ENCODE results near the gene SEC14L1.

Gene SEC14L1

GRCh38 chr17:77115510-77115909 is 25.3 kb upstream of the SEC14L1 start:
- DNase-seq (ENCODE audit: insufficient read length, low spot score) (no peak), FAIRE-seq (no peak)

- no peak for FAIRE-seq
- no peak for DNase-seq (ENCODE audit: insufficient read length, low spot score)
Observed at GRCh38 chr17:77115947-77116346, 24.8 kb upstream of the SEC14L1 start.

GRCh38 chr17:77116371-77116860 is 24.4 kb upstream of the SEC14L1 start:
- DNase-seq (ENCODE audit: insufficient read length, low spot score) (no peak), FAIRE-seq (no peak)

- no peak for FAIRE-seq
- no peak for DNase-seq (ENCODE audit: insufficient read length, low spot score)
Observed at GRCh38 chr17:77117415-77117814, 23.4 kb upstream of the SEC14L1 start.

- no peak for FAIRE-seq
- DNase-seq (ENCODE audit: insufficient read length, low spot score): no peak
Observed at GRCh38 chr17:77118251-77118928, 22.4 kb upstream of the SEC14L1 start.

- no peak for FAIRE-seq
- no peak for DNase-seq (ENCODE audit: insufficient read length, low spot score)
Observed at GRCh38 chr17:77119668-77120301, 21.0 kb upstream of the SEC14L1 start.

GRCh38 chr17:77120868-77121267 is 19.9 kb upstream of the SEC14L1 start:
- FAIRE-seq: no peak

GRCh38 chr17:77124192-77124889 is 16.4 kb upstream of the SEC14L1 start:
- FAIRE-seq (no peak), DNase-seq (ENCODE audit: insufficient read length, low spot score) (no peak)

More at GRCh38 chr17:77120868-77121267, 19.9 kb upstream of the SEC14L1 start:
- no peak for DNase-seq (ENCODE audit: insufficient read length, low spot score)

GRCh38 chr17:77125432-77125901 is 15.3 kb upstream of the SEC14L1 start:
- FAIRE-seq: no peak

GRCh38 chr17:77126519-77126918 is 14.2 kb upstream of the SEC14L1 start:
- DNase-seq (ENCODE audit: insufficient read length, low spot score) (no peak), FAIRE-seq (no peak)

More at GRCh38 chr17:77125432-77125901, 15.3 kb upstream of the SEC14L1 start:
- DNase-seq (ENCODE audit: insufficient read length, low spot score): no peak

- DNase-seq (ENCODE audit: insufficient read length, low spot score) (no peak), FAIRE-seq (no peak)
Observed at GRCh38 chr17:77127735-77128361, 12.9 kb upstream of the SEC14L1 start.

- FAIRE-seq: no peak
- no peak for DNase-seq (ENCODE audit: insufficient read length, low spot score)
Observed at GRCh38 chr17:77128896-77129567, 11.7 kb upstream of the SEC14L1 start.

- DNase-seq (ENCODE audit: insufficient read length, low spot score): no peak
- no peak for FAIRE-seq
Observed at GRCh38 chr17:77129568-77130301, 11.0 kb upstream of the SEC14L1 start.

- no peak for FAIRE-seq
- DNase-seq (ENCODE audit: insufficient read length, low spot score): no peak
Observed at GRCh38 chr17:77130525-77130924, 10.2 kb upstream of the SEC14L1 start.

- DNase-seq (ENCODE audit: insufficient read length, low spot score): no peak
- no peak for FAIRE-seq
Observed at GRCh38 chr17:77131904-77132303, 8.9 kb upstream of the SEC14L1 start.

- FAIRE-seq: no peak
Observed at GRCh38 chr17:77132411-77133086, 8.2 kb upstream of the SEC14L1 start.

GRCh38 chr17:77133087-77133638 is 7.6 kb upstream of the SEC14L1 start:
- no peak for FAIRE-seq
- no peak for DNase-seq (ENCODE audit: insufficient read length, low spot score)

More at GRCh38 chr17:77132411-77133086, 8.2 kb upstream of the SEC14L1 start:
- DNase-seq (ENCODE audit: insufficient read length, low spot score): no peak

GRCh38 chr17:77136420-77136767 is 4.4 kb upstream of the SEC14L1 start:
- FAIRE-seq: no peak
- DNase-seq (ENCODE audit: insufficient read length, low spot score): no peak

- DNase-seq (ENCODE audit: insufficient read length, low spot score) (no peak), FAIRE-seq (no peak)
Observed at GRCh38 chr17:77137111-77137510, 3.7 kb upstream of the SEC14L1 start.
